Psoas muscle (tissue), 8 donors: ENCODE data around the gene ENDOD1. TPM values are rescaled to one million over a fixed set of nuclear protein-coding genes. Genes with fewer than 3 reads are reported as not detected.
A peak's percentile ranks its signal among the peaks of the same experiment; 100 is the strongest.

Experiments used
- ATAC-seq, 4 donors: fragments of 200-7000 bp; cut with Tn5 transposase; one replicate each; pipeline ENCODE4 v1.9.1; 2020; ENCODE audit warnings: moderate library complexity in 3 of 4, mild to moderate bottlenecking in 2 of 4
- DNase-seq, 2 donors: peaks; one replicate each; pipeline ENCODE4 v3.0.0-alpha.2; 2020
- H3K27ac ChIP-seq: fragments of 200-600 bp; one replicate; pipeline ENCODE4 v1.8.0; 2022
- H3K27me3 ChIP-seq, 3 donors: fragments of 200-600 bp in 1 of 3; one replicate each; pipeline versions ENCODE4 v1.6.1 to v1.8.0; 2013 to 2022; ENCODE audit warnings: low read length in 2 of 3, mild to moderate bottlenecking in 2 of 3, moderate library complexity in 1 of 3; ENCODE audit not compliant: insufficient read depth in 3 of 3
- H3K36me3 ChIP-seq, 2 donors: fragments of 200-600 bp in 1 of 2; one replicate each; pipeline versions ENCODE4 v1.6.1 to v1.8.0; 2013 to 2022; ENCODE audit warnings: low read depth in 1 of 2, mild to moderate bottlenecking in 1 of 2, moderate library complexity in 1 of 2; ENCODE audit not compliant: insufficient read depth in 1 of 2
- H3K4me1 ChIP-seq: fragments of 200-600 bp; one replicate; pipeline ENCODE4 v1.8.0; 2022
- H3K4me3 ChIP-seq: fragments of 200-600 bp; one replicate; pipeline ENCODE4 v1.8.0; 2022; ENCODE audit warnings: mild to moderate bottlenecking
- H3K9me3 ChIP-seq: fragments of 200-600 bp; one replicate; pipeline ENCODE4 v1.8.0; 2022
- CTCF ChIP-seq: fragments of 200-600 bp; IDR thresholded peaks from one replicate; pipeline ENCODE4 v1.8.0; 2022; ENCODE audit warnings: antibody characterized with exemption
- WGBS, 3 donors: extraction: QIAGEN DNeasy Blood & Tissue Kit; methylation state at CpG; one replicate each; pipeline versions ENCODE4 v1.1.6 to v1.1.7; 2013; 5-methylcytosine and 5-hydroxymethylcytosine counted together
- intact Hi-C, 2 donors: fragments of 100-400 bp; cut with DNase I; formaldehyde crosslinking; loops; one replicate each; pipeline versions ENCODE4 v1.11.0 to v1.14.2; 2022
- polyA plus RNA-seq, 3 donors: library from polyadenylated mRNA; stranded (reverse); fragments of 200-250 nt; gene quantifications; one replicate each; pipeline ENCODE4 v1.2.3, GENCODE V29; 2013
- total RNA-seq, 4 donors: library from RNA; stranded (reverse); fragmentation: NEBNext Ultra II Directional in 2 of 4; extraction: Animal tissue kit (Norgen Biotek cat#: 25700) in 2 of 4; gene quantifications; one replicate each; pipeline versions ENCODE4 v1.2.1 to v1.2.4, GENCODE V29; 2021 to 2023
- donor health status: healthy with polysubstance abuse.
- donor health status: DM: no; HTN: no; CAD: no; lungs with moderate emphysema.
- donor health status: Bipolar disorder and iron deficiency.
- donor health status: healthy.
- donor health status: DM: yes; HTN: yes; CAD: no.
- donor health status: DM: no; HTN: no; CAD: no.
- donor health status: DM: no; HTN: no; CAD: no.
- donor health status: DM: yes; HTN: yes; CAD: no.

The ENDOD1 gene
- total and polyA plus RNA-seq, 7 donors, result 9.8 to 55.3 (median 29.0) TPM

- DNase-seq, result peak in 1 of 2 donors; percentile 55
- Histone ChIP-seq H3K9me3 (no peaks in the 10 kb centered on the region), H3K27ac (peak overlapping the region; percentile 90), H3K4me3 (no peak overlapping the region), H3K27me3 (no peaks in the 10 kb centered on the region), H3K4me1 (peaks cover 76% of the 10 kb centered on the region), H3K36me3 (no peaks in the 10 kb centered on the region)
- WGBS, 3 donors, result 35 to 51% (median 38%) methylated on average over 5 of the region's 5 CpGs
- intact Hi-C loops, result no loop called here
- ATAC-seq, result peak in 3 of 4 donors; percentile 41 to 63 (median 43)
- peak; percentile 46 for TF ChIP-seq CTCF
Observed at GRCh38 chr11:95092549-95093324, 3.1 kb downstream of the ENDOD1 start.

DNA sequence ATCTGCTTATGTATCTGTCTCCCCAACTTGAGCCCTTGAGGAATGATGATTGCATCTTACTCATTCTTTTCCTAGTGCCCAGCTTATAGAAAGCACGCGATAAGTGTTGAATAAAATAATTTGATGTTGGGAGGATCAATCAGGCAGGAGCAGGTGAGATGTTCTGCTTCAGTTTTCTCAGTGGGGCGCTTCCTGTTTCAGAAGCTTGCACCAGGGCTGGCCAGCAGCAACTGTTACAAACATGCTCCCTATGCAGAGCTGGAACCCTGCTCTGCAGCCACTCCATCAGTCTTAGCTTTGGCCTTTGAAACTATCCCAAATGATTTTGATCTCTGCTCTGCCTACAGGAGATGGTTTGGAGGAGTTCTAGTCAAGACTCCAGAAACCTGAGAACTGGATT is 3.9 kb downstream of the ENDOD1 start:
- intact Hi-C loops, result no loop called here
- 87 to 89% (median 89%) methylated on average over 3 of the region's 3 CpGs for WGBS, 3 donors

DNA sequence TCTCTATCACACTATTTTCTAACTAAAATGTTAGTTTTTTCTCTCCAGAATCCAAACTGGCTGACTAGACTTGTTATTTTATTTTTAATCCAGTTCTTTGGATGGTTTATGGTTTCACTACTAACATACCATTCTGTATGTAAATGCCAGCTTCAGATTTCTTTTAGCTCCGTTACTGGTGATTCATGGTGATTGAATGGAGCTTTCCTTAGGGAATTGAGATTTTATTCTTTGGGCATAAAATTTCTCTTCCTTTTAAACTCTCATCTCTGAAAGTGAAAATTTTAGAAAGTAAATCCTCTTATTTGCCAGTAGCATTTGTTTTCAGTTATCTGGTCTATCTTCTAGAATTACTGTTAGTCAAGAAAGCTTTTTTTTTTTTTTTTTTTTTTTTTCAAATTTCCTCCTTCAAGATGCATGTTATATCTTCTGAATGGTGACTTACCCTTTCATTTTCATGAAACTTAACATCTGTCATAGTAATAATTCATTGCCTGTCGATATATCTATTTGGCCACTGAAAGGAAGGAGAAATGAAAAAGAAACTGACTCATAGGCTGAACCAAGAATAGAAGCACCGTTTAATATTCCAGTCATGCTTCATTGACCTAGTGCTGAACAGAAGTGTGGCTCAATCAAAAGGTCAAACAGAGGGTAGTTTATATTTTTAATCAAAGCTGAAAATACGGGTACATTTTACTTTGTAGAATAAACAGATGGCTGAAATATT is 6.4 kb downstream of the ENDOD1 start:
- Histone ChIP-seq H3K27me3 (no peaks in the 10 kb centered on the region), H3K36me3 (no peaks in the 10 kb centered on the region), H3K4me3 (peak overlapping the region; percentile 33), H3K4me1 (peaks cover 71% of the 10 kb centered on the region), H3K9me3 (no peaks in the 10 kb centered on the region), H3K27ac (peak overlapping the region; percentile 90)
- WGBS, 3 donors, result 7 to 11% (median 9%) methylated on average over 4 of the region's 4 CpGs
- ATAC-seq (peak; percentile 77 to 87 (median 82)), DNase-seq (no peak)
- intact Hi-C loops, result no loop called here
- TF ChIP-seq CTCF, result no peak

More for the DNA sequence above, 3.9 kb downstream of the ENDOD1 start:
- Histone ChIP-seq H3K4me1 (peaks cover 78% of the 10 kb centered on the region), H3K27me3 (no peaks in the 10 kb centered on the region), H3K4me3 (no peak overlapping the region), H3K36me3 (no peaks in the 10 kb centered on the region), H3K9me3 (no peaks in the 10 kb centered on the region), H3K27ac (peak overlapping the region; percentile 90)
- no peak for DNase-seq
- no peak for TF ChIP-seq CTCF
- no peak for ATAC-seq

DNA sequence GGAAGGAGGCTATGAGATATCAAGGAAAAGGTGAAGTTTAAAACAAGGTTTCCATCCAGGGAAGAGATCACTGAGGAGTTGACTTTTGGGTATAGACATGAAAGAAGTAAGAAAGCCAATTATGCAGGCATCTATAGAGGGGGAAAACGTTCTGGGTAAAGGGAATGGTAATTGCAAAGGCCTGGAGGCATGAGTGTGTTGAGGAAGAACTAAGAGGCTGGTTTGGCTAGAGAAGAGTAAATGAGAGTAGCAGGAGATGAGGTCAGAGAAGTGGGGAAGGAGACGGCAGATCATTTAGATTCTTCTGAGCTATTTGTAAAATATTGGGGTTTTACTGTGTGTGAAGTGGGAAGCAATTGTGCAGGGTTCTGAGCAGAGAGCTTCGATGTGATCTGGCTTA is 7.6 kb downstream of the ENDOD1 start:
- no peak overlapping the region for H3K4me3 ChIP-seq
- H3K4me1 ChIP-seq, result peaks cover 68% of the 10 kb centered on the region
- ATAC-seq, result no peak
- no peaks in the 10 kb centered on the region for H3K36me3 ChIP-seq
- peak overlapping the region; percentile 90 for H3K27ac ChIP-seq
- H3K9me3 ChIP-seq, result no peaks in the 10 kb centered on the region
- WGBS, 3 donors, result 43 to 62% (median 47%) methylated on average over 3 of the region's 3 CpGs
- no peak for DNase-seq
- intact Hi-C loops, result no loop called here
- no peak for TF ChIP-seq CTCF
- no peaks in the 10 kb centered on the region for H3K27me3 ChIP-seq
